HG03097 (cell line): ENCODE data around the gene UBE3C.
A peak's percentile ranks its signal among the peaks of the same experiment; 100 is the strongest.
"Not testable (repeated sequence)": the region's sequence is repeated elsewhere in the genome, so short reads cannot be mapped to it uniquely, and the experiment has no call there.

Experiments used
- ATAC-seq: cut with Tn5 transposase; IDR thresholded peaks from one replicate; pipeline ENCODE4 v1.9.1; 2021; ENCODE audit not compliant: unreplicated experiment, low FRiP score

UBE3C gene

DNA sequence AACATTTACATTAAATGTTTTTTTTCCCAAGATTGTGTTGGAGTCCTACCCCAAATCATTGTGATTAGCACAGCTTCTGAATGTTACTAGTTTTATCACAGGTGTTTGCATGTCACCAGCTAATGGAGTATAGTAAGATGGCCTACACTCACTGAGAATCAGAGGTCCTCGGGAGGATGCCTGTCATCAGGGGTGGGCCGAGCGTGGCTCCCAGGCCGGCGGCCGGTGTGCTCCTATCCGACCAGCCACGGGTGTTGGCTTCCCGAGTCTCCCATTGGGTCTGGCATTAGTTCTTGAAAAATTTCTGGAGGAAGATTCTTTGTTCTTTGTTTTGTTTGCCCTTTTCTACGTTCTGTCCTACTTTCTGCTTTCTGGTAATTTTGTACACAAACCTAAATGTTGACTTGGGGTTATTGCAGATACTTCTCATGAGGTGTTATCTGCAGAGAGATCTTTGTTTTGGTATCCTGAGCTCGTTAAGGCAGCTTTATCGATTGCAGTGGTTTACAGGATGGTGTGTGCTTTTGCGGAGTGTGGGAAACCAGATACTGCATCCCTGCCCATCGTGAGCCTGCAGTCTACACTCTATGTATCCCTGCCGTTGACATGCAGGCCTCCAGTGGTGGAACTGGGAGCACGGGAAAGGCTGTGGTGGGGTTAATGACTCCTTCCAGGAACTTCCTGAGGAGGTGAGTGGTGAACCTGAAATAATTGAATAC is 130.8 kb downstream of the UBE3C start:
- no peak for ATAC-seq

DNA sequence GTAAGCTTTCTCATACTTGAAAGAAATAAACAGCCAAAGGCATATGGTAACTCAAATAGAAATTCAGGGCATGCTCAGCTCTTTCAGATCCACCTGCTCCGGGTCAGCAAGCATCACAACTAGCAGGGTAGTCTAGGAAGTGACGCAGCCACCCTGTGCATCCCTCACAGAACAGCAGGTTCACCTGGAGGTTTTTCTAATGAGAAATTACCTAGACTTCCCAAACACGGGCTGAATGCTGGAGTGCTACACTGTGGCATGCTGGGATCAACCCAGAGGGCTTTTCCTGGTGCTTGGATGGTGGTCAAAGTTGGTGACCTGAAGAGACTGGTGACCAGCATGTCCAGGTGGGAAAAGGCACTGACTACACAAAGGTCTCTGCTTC is 131.3 kb downstream of the UBE3C start:
- no peak for ATAC-seq

DNA sequence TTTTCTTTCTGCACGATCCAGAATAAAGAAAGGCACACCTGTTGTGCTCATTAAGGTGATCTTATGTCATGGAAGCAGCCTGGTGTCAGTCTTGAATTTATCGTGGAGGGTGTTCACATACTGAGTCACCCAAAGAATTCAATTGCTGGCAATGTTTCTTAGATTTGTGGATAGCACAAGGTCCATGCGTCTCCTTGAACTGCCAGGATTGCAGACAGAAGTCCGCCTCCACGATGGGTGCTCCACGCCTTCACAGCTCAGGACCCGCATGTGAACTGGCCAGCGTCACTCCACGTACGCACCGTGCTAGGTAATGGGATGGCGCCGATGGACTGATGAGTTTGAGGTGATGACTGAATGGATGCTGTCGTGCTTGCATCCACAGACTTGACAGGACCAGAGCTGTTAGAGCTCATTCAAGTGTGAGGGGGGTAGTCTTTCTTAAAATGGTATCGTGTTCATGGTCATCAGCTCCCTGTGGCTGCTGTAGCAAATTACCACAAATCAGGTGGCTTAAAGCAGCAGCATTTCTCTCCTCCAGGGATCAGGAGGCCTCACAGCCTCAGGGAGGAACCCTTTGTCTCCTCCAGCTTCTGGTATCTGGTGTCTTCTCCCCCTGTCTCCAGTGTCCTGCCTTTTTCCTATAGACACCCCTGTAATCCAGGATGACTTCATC is 132.7 kb downstream of the UBE3C start:
- ATAC-seq, result no peak

DNA sequence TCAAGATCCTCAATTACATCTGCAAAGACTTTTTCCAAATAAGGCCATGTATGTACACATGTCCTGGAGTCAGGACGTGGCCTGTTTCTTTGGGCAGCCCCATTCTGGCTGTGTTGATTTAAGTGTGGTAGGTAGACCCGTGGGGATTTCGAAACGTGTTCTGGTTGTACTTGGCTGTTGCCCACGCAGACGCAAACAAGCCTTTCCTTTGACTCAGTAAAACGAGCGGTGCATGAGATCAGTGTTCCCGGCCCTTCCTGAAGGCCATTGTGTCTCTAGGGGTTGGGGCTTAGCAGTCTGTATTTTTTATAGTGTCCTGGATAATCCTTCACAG is 133.2 kb downstream of the UBE3C start:
- ATAC-seq, result no peak

DNA sequence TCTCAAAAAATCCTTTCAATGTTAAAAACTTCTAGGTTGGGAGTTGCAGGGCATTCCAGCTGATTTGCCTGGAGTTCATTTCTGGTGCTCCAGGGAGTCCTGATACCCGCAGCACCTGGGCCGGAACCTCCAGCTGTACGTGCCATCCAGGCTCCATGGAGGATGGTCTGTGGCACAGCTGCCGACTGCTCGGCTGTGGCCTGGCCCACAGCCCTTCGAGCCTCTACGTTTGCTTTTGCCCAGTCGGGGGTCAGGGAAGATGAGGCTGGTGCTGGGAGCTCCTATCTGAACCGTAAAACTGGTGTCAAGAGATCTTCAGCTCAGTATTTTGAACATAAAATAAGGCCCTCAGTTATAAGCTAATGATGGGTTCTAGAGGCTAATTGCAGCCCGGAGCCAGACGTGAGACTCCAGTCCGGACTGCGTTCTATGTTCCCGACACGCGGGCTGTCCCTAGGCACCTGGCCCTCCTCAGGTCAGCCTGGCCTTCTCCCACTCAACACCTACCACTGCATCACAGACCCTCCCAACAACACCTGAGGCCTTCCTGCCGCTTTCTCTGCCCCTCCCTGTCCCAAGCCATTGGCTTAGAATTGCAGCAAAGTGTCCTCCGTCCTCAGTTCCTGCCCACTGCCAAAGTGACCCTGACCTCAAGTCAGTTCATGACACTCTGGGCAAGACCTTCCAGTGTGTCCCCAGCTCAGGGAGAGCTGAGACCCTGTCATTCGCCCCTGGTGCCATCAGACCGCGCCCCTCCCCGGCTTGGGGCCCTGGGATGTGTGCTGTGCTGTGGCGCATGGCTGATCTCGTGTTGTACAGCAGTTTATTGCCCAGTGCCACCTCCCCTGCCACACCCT is 133.9 kb downstream of the UBE3C start:
- ATAC-seq, result no peak

DNA sequence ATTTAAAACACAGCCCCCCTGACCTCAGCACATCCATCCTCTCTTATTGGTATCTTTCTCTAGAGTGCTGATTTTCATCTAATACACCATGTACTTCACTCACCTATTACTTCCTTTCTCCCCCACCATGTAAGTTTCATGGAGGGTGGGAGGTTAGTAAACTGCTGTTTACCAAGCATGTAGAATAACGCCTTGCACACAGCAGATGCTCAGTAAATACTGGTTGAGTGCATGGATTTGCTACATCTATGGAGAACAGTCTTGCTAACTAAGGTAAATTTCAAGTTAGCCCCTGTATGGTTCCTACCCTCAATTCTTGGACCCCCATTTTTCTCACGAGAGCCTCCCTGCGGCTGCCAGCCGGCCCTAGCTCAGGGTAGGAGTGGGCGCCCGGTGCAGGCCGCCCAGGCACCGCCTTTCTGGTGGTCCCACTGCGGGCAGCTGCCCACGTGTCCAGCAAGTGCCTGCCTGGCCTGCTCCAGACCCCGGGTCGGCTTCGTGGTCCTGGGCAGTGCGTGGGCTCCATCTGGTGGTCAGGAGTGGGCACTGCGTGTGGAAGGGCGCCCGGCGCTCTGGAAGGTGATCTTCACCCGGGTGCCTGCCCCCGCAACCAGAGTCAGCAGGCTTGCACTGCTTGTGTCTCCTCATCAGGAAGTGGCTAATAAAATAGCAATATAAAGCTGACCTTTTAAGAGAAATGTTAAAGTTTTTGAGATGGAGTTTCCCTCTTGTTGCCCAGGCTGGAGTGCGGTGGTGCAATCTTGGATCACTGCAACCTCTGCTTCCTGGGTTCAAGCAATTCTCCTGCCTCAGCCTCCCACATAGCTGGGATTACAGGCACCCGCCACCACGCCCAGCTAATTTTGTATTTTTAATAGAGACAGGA is 134.7 kb downstream of the UBE3C start:
- peak; percentile 72 for ATAC-seq

DNA sequence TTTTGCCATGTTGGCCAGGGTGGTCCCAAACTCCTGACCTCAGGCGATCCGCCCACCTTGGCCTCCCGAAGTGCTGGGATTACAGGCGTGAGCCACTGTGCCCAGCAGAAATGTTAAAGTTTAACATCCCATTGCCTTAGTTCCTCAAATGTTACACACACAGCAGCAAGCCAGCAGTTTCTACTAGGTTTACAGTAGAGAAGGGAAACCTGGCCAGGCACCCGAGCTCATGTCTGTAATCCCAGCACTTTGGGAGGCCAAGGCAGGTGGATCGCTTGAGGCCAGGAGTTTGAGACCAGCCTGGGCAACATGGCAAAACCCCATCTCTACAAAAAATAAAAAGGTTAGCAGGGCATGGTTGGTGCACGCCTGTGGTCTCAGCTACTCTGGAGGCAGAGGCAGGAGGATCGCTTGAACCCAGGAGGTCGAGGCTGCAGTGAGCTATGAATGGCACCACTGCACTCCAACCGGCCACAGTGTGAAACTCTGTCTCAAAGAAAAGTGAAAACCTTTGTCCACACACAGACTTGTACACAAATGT is 135.4 kb downstream of the UBE3C start:
- not testable (repeated sequence) for ATAC-seq

DNA sequence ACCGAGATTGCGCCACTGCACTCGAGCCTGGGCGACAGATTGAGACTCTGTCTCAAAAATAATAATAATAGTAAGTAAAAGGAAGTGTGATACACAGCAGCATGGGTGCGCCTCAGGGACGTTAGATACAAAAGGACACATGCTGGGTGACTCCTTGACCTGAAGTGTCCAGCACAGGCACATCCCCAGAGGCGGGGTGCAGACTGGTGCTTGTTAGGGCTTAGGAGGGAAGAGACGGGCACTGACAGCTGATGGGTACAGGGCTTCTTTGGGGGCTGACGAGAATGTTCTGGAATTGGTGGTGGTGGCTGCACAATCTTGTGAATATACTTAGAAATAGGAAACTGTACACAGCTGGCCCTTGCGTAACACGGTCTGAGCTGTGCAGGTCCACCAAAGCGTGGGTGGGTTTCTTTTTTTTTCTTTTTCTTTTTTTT is 136.3 kb downstream of the UBE3C start:
- no peak for ATAC-seq

DNA sequence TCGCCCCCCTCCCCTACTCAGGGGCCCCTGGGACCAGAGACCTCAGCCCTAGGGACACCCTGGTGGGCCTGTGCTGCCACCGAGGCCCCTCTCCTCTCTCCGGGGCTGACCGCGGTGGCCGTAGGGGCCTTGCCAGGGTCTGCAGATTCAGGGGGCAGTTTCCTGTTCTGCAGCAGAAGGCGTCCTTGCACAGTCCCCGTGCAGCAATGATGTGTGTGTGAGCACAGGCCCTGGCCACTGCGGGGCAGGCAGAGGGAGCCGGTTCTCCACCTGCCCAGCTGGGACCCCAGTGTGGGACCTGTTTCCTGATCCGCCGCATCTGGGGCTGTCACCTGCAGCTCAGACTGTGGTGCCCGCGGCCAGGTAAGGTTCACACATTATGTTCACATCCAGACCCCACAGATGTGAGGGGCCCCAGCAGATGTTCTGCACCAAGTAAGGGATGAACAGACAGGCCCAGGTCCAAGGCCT is 137.4 kb downstream of the UBE3C start:
- no peak for ATAC-seq

DNA sequence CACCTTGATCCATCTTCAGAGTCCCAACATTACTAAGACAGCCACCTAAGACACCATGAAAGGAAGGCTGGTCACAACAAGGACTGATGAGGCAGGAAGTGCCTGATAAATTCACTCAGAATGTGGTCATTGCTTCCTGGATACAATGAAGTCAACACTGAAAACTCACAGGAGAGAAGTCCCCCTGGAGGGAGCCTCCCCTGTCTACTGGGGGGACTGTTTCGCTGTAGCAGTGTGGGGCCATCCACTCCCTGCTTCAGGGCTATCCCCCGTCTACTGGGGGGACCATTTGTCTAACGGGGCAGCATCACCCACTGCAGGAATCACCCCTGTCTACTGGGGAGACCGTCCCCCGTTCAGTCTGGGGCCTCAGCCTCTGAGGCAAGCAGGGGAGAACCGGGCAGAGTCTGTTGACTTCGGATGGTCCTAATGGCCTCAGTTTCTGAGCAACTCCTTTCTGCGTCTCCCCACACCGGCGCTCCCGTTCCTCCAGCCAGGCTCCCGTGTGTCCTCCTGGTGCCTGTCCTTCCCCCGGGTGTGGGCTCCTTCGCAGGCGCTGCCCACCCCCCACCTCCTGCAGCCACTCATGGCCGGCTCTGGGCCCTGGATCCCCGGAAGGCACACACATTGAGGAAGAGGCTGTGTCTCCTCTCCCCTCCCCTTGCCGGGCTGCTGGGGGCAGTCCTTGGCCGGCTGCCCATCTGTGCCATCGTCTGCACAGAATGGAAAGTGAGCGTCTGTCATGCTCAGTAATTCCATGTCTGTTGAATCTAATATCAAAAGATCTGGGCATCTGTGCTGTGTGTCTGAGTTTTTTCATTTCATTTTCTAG is 138.2 kb downstream of the UBE3C start:
- no peak for ATAC-seq

DNA sequence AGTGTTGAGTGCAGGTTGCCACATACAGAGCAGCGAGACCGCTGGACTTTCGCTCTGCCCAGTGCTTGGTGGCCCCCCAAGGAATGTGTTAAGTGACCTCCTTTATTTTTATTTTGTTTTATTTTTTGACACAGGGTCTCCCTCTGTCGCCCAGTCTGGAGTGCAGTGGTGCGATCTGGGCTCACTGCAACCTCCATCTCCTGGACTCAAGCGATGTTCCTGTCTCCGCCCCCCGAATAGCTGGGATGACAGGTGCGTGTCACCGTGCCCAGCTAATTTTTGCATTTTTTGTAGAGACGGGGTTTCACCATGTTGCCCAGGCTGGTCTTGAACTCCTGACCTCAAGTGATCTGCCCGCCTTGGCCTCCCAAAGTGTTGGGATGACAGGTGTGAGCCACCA is 138.8 kb downstream of the UBE3C start:
- ATAC-seq, result not testable (repeated sequence)

DNA sequence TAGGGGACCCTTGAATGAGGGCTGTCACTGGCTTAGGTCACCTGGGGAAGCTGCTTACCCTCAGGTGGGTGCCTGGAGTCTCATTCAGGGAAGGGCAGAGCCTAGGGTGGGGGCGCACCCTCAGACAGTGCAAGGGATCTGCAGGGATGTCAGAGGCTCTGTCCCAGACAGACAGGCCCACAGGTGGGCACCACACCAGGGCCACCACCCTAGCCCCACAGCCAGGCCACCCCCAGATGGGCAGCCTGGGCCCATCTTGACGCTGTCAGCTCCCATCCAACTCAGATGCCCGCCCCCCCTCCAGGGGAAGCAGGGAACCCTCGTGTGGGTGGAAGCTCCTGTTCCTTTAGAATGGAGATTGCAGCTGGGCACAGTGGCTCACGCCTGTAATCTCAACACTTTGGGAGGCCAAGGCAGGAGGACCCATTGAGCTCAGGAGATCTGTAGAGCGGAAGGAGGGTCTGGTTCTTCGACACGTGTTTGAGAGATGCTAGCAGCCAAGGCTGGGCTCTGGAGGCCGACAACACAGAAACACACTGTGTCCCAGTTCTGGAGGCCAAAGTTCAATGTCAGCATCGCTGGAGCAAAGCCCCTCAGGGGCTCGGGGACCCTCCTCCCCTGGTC is 139.6 kb downstream of the UBE3C start:
- ATAC-seq, result no peak

DNA sequence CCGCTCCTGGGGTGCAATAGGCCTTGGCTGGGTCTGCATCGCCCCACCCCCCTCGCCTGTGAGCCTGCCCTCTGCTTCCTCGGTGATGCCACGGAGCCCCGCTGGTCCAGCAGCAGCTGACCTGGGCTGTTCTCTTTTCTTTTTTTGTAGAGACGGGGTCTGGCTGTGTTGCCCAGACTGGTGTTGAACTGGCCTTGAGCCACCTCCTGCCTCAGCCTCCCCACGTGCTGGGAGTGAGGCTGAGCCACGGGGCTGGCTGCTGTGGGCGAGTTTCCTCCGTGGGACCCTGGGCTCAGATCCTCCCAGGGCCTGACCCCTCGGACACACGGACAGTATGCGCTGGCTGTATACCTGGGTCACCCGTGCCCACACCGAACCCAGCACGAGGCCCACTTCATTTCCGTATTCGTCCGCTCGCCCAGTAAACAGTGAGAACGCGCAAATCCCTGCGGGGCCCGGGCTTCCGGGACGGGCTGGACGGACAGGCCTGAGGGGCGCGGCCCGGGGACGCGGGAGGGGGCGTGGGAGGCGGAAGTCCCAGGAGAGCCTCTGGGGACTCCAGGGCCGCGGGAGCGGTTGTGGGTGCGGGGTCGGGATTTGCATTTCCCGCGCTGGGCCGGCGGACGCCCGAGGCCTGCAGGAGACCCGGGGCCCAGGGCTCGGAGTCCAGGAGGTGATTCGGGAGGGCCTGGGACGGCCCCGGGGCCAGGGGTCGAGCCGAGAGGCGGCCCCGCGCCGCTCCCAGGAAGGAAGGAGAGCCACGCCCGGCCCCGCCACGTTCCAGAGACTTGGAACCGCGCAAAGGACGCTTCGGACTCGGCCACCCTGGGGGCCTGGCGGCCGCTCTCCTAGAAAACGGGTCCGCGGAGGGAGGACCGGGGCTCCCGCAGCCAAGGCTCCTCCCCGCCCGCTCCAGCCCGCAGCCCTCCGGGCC is 140.3 kb downstream of the UBE3C start:
- ATAC-seq, result no peak

DNA sequence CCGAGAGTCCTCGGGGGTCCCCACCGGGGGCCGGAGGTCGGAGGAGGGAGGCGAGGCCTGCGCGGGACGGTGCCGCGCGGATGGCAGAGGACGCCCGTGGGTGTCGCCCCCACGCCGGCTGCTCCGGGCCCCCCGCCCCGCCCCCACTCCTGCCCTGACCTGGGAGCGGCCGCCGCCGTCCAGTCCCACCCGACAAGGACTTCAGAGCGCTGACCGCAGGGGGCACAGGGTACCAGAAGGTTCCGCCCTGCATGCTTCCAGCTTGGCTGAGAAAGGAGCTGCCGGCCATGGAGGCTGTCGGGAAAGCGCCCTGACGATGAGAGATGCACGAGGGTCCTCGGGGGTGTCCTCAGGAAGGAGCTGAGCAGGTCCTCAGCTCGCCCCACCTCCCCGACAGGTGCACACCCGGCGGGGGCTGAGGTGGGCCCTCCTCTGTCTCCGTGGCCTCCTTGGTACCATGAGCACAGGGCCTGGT is 141.1 kb downstream of the UBE3C start:
- ATAC-seq, result no peak

DNA sequence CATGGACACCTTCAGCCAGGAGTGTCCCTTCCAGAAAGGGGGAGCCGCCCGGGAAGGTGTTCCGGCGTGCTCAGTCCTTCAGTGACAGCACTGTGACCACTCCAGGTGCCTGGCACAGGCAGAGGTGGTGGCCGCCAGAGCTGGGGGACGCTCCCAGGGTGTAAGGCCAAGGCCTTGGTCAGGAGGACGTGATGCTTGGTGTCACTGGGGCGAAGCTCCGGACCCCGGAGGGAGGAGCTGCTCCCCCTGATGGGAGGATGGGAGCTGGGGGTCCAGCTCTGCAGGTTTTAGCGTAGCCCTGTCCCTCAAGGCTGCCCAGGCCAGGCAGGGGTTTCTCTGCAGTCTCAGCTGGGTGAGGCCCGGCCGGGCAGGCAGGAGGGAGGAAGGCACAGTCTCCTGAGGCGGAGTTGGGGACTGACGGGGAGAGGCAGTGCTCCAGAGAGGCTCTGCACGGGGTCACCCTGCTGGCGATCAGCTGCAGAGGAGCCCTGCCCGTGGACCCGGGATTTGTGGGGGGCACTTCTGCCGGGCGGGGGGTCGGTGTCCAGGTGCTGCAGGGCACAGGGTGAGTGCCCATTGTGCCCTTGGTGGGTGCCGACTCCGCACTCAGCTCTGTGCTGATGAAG is 141.6 kb downstream of the UBE3C start:
- ATAC-seq, result no peak

DNA sequence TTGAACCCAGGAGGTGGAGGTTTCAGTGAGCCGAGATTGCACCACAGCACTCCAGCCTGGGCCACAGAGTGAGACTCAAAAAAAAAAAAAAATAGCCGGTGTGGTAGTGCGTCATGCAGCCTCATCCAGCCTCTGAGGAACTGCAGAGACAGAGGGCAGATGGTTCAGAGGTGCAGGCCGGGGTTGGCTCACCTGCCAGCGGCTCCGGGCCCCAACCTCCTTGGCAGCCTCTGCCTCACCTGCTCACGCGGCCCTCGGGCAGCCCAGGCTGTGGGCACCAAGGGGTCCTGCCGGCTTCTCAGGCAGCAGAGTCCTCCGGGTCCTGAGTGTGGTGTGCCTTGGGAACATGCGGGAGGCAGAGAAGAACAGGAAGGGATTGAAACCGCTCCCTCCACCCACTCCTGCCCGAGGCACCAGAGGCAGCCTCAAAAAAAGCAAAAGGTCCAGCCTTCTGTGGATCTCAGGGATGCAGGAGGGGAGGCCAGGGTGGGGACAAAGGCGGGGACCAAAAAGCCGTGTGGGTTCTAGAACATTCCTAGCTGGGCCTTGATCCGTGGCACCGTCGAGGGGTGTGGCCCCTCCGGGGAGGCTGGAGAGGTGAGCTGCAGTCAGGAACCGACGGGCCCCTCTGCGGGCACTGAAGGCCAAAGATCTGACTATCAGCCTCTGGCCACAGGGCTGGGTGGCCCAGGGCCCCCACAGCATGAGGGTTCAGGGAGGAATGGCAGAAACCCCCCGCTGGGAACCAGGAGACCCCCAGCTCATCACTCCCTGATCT is 142.7 kb downstream of the UBE3C start:
- no peak for ATAC-seq
